Adrenal gland (tissue), 5 donors: ENCODE measurements around the gene SPTBN4.

Experiments used
- POLR2A ChIP-seq, 2 donors: fragments of 450-650 bp; IDR thresholded peaks; one replicate each; pipeline ENCODE4 v1.6.1; 2017; ENCODE audit warnings: antibody characterized with exemption in 2 of 2, mild to moderate bottlenecking in 2 of 2, moderate library complexity in 1 of 2
- TF ChIP-seq, protein P1 (sequence below), 6 experiments: fragments of 450-650 bp in 4 of 6; fragments of 200-600 bp in 2 of 6; sonication (generic) in 1 of 6; IDR thresholded peaks; 1 replicate in 5 of 6; 2 replicates in 1 of 6; pipeline versions ENCODE4 v1.5.1 to v1.8.0; 2016 to 2021; ENCODE audit warnings: antibody characterized with exemption in 6 of 6, mild to moderate bottlenecking in 2 of 6, moderate library complexity in 1 of 6
- donor health status: DM: no; HTN: no; CAD: no.

DNA sequence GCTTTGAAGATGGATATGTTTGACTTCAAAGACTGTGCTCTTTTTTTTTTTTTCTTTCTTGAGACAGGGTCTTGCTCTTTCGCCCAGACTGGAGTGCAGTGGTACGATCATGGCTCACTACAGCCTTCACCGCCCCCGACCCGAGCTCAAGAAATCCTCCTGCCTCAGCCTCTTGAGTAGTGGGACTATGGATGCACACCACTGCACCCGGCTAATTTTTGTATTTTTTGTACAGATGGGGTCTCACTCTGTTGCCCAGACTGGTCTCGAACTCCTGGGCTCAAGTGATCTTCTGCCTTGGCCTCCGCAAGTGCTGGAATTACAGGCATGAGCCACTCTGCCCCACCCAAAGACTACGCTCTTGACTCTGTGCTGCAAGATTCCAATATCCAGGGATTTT lies 50.4 kb downstream of the SPTBN4 start:
- no peak for TF ChIP-seq POLR2A (IDR thresholded peaks at IDR 0.05)
- TF ChIP-seq, protein P1, sequence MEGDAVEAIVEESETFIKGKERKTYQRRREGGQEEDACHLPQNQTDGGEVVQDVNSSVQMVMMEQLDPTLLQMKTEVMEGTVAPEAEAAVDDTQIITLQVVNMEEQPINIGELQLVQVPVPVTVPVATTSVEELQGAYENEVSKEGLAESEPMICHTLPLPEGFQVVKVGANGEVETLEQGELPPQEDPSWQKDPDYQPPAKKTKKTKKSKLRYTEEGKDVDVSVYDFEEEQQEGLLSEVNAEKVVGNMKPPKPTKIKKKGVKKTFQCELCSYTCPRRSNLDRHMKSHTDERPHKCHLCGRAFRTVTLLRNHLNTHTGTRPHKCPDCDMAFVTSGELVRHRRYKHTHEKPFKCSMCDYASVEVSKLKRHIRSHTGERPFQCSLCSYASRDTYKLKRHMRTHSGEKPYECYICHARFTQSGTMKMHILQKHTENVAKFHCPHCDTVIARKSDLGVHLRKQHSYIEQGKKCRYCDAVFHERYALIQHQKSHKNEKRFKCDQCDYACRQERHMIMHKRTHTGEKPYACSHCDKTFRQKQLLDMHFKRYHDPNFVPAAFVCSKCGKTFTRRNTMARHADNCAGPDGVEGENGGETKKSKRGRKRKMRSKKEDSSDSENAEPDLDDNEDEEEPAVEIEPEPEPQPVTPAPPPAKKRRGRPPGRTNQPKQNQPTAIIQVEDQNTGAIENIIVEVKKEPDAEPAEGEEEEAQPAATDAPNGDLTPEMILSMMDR (IDR thresholded peaks at IDR 0.05) = no peak
